SIG-M5 treated with dmso at 0.1 percent for 504 hours (cell line): Measurements from ENCODE around the gene RIMKLB.
"Not testable (repeated sequence)": the region's sequence is repeated elsewhere in the genome, so short reads cannot be mapped to it uniquely, and the experiment has no call there.

Source experiments
- DNase-seq: peaks from one replicate; lab custom pipeline; 2025; ENCODE audit not compliant: unreplicated experiment; lab: John Stamatoyannopoulos, UW

RIMKLB gene

DNA sequence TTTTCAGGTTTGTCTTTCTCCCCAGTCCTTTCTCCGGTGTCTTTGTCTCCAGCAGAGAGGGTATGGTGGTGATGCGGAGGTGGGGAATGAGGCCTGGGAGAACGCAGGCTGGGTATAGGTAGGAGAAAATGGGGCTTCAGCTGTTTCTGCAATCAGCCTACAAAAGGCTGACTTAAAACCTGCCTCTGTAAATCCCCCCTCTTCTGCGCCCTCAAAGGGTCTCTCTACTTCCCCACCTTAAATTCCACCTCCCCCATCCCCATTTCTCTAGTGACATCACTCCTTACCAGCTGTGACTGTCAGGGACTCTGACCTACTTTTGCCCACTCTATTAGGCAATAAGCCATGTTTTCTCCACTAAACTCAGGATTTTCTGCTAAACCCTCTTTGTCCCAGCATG, 8.1 kb upstream of the RIMKLB start:
- no peak for DNase-seq

DNA sequence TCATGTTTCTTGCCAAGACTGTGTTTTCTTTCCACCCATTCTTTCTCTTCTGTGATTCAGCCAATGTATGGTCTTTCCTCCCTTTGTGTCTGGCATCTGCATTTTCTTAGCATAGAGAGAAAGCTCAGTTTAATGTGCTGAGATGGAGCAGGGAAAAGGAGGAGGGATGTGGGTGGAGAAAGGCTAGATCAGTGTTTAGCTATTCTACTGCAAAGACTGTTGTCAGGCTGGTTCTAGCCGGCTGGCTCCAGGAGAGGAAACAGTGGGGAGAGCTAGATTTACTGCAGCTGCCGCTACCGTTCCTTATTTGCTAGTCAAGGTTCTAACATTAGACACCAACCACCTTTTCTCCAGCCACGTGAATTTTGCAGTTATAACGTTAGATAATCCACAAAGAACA, 5.2 kb upstream of the RIMKLB start:
- DNase-seq = no peak

DNA sequence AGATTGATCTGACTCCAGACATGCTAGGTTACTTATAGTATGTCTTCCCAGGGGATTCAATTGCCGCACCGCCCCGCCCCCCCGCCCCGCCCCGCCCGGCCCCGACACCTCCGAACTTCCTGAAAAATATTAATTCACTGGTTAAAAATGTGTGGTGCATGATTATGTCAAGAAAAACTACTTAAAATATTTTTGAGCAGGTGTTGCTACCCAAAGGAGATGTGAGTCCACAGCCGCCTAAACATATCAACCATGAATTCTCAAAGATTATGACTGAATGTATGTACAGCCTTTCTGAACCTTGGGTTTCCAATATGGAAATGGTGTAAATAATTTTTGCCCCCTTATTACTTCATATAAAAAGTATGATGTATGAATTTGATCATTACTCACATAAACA, 2.7 kb upstream of the RIMKLB start:
- DNase-seq = no peak

DNA sequence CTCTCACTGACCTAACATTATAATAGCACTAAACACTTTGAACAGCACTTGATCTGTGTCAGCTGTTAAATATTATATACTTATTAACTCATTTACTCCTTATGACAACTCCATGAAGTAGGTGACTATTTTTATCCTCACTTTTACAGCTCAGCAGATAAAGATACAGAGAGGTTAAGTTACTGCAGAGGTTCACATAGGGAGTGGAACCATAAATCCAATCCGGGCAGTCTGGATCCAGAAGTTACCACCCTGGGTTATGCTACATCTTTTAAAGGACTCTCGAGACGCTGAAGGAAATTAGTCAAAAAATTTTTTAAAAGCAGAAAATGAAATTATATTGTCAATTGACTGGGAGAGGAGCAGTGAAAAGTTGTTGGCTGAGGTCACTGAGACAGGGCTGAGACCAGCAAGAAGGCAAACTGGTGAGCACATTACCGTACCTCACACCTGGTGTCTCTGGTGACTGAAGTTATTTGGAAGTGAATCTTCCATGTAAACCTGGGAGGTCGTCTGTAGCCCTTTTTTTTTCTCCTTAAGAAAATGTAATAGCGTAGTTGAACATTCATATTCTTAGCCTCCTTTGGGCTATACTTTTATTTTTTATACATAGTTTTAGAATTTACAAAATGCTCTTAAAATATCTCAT, 1.2 kb upstream of the RIMKLB start:
- DNase-seq = no peak

DNA sequence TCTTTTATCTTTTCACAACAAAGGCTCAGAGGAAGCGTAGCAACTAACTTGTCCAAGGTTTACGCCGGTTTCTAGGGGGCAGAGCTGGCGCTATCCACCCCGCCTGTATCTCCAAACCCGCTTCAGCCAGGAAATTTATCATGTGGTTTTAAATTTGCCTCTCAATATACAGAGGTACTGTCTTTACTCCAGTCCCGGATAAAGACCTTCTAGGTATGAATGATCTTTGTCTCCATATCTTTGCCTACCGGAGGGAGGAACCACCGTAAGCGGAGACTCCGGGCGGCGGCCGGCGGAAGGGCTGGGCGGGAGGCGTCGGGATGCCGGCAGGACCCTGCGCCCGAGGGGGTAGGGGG, 693 bp upstream of the RIMKLB start:
- peak; percentile 48 for DNase-seq

DNA sequence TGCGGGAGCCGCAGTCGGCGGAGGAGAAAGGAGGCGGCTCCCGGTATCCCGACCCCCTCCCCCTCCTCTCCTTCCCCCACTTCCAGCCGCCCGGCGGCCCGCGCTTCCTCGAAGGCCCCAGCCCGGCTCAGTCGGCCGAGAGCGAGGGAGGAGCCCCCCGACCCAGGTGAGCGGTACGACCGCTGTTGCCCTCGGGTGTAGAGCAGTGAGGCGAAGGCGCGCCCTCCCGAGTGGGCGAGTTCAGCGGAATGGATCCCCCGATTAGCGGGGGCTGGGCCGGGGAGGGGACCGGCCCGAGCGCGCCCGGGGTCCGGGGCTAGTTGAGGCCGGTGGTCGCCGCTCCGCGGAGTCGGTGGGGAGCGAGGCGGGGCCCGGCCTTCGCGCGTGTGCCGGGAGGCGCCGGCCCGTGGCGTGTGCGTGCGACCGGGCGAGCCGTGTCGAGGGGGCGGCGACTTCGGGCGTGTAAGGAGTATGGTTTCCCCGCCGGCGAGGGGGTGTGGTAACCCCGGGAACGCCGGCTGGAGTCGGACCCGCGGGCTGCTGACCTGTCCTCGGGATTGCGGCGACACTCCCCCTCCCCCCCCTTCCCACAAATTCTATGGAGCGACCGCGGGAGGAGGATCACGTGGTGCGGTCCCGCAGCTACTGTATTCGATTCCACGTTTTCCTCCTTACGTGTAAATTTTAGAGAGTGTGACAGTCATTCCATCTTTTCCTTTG, 501 bp downstream of the RIMKLB start:
- peak; percentile 29 for DNase-seq

DNA sequence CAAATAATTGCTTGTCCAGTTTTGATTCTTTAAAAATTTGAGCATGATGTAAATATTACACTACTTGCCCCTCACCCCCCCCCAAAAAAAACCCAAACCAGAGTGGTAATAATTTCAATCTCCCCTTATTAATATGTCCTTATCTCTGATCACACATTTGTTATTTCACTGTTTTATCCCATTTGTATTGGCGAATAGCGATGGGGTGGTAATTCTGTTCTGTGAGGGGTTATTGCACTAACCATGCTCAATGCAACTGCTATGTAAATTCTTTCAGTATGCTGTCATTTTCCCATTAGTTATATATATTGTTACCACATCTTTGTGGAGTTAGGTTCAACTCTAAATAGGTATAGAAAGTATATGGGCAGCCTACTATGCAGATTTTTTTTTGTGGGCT, 1.1 kb downstream of the RIMKLB start:
- DNase-seq = no peak

DNA sequence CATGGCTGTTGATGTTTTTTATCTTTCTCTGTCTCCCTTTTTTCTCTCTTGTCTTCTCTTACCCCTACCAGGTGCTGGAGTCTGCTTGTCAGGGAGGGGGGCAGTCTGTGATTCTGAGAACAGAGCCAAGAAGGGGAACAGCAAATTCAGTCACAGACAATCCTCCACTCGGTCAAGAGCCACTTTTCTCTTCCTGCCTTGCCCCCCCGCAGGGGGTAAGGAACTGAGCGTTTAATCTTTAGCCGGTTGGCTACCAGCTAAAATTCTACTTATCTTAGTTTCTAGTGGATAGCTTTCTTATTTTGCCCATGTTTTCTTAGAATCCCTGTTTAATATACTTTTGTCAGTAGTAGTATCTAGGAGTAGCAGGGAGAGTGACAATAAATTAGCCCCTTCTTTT, 1.9 kb downstream of the RIMKLB start:
- no peak for DNase-seq

DNA sequence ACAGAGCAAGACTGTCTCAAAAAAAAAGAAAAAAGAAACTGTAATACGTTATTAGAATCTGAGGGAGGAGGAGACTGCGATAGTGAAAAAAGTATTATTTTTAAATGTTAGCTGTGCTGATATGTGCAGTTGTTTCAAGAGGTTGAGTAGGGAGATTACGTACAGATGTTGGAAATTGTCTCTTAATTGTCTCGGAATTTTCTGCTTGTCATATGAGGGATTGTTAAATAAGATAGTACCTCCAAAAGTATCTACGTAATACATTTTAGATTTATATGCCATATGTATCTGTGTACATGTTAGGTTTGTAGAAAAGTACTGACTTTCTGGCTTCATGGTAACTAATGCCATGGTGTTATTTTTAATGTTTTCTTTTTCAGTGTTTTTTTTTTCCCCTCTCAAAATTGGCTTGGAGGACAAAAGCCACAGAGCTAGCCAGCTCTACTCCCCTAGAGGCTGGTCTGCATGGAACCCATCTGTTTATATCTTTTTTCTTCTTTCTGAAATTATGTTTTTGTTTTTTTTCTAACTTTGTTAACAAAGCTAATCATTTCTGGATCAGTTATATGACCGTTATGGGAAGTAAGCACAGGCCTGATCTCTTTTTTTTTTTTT, 3.4 kb downstream of the RIMKLB start:
- no peak for DNase-seq

DNA sequence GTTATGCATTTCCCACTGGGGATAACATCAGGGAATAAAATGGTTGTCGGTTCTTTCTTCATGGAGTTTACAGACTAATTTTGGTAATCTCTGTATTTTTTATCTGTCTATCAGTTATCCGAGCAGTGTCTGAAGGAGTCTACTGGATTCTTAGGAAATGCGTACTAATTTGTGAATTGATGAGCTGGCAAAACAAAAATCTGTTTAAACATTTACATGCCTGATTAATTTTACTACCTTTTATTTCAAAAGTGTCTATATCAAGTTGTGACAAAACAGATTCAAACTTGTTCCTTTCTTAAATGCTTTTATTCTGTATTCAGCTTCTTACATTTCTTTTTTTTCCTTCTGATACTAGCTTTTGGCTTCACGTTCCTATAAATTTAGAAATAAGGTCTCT, 4.4 kb downstream of the RIMKLB start:
- DNase-seq = no peak

DNA sequence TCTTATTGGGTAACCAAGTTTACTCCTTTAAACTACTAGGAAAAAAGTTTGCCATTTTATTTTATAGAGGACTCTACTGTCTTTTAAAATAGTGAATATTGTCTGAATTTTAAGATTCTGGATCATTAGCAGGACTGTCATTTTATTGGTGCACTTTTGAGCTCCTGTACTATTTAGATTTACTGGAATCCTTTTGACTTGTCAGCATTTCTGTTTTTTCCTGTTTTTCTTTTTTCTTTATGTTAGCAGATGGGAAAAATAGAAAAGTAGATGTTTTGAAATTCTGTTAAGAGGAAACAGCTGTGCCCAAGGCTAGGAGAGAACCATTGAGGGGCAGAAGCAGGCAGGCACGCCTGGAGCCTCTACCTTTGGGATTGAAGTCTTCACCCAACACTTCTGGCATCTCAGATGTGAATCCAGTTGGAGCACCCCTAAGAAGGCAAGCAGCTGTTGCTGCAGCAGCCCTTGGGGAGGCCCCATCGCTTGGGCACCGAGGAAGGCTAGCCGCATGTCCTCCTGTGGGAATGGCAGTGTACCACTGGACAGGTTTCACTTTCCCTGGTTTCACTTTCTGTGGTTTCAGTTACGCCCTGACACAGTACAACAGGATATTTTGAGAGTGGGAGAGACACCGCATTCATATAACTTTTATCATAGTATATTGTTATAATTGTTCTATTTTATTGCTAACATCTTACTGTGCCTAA, 11.5 kb downstream of the RIMKLB start:
- DNase-seq = no peak

DNA sequence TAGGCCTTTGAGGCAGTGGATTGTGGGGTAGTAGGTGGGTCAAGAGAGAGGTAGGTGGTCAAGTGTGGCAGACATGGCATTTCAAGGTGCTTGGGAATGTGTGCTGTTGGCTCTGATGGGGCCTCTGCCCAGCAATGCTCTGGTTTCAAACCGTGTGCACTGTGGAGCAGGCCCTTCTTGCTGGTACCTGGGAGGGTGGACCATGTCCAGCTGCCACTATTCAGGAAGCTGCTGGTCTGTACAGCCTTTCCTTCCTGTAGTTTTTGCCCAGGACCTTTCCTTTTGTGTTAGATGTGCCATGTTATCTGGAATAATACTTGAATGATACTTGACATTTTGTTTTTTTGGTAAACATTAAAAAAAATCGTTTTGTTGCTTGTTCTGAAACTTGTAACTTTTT, 14.8 kb downstream of the RIMKLB start:
- no peak for DNase-seq

DNA sequence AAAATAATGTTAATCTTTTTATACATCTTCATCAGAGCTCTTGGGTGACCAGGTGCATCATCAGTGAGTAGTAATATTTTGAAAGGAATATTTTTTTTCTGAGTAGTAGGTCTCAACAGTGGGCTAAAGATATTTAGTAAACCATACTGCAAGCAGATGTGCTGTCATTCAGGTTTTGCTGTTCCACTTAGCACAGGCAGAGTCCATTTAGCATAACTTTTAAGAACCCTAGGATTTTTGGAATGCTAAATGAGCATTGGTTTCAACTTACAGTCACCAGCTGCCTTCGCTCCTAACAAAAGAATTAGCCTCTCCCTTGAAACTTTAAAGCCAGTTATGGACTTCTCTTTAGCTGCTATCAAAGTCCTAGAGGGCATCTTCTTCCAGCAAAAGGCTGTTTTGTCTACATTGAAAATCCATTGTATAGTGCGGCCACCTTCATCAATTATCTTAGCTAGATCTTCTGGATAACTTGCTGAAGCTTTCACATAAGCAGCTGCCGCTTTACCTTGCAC, 24.6 kb downstream of the RIMKLB start:
- no peak for DNase-seq

DNA sequence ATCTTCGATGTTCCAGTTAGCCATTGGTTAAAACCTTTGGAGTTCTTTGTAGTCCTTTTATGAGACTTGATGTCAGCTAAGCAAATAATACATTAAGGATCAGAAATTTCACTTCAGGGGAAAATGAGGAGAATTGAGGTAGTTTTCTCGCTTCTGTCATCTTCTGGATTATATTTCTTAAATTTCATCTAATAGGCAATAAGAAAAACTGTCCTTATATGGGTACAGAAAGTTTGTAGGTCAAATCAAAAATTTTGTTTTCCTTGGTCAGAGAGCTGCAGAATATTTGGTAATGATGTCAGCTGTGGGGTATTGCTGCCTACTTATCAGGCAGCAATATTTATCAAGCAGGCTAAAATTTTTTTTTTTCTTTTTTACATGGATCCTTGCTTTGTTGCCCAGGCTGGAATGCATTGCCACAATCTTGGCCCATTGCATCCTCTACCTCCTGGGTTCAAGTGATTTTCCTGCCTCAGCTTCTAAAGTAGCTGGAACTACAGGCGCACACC, 37.1 kb downstream of the RIMKLB start:
- no peak for DNase-seq

DNA sequence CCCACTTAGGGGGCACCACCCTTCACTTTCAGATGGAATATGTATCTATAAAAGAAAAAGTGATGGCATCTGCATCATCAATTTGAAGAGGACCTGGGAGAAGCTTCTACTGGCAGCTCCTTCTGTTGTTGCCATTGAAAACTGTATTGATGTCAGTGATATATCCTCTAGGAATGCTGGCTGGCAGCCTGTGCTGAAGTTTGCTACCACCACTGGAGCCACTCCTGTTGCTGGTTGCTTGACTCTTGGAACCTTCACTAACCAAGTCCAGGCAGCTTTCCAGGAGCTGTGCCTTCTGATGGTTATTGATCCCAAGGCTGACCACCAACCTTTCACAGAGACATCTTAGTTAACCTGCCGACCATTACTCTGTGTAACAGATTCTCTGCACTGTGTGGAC, 44.7 kb downstream of the RIMKLB start:
- no peak for DNase-seq

DNA sequence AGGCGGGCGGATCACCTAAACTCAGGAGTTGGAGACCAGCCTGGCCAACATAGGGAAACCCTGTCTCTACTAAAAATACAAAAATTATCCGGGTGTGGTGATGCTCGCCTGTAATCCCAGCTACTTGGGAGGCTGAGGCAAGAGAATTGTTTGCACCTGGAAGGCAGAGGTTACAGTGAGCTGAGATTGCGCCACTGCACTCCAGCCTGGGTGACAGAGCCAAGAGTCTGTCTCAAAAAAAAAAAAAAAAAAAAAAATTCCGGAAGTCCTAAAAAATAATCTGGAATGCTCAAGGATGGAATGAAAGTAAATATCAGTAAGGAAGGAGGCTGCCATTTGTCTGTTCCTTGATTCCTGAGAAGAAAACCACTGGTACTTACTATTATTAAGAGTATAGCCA, 45.3 kb downstream of the RIMKLB start:
- DNase-seq = not testable (repeated sequence)

DNA sequence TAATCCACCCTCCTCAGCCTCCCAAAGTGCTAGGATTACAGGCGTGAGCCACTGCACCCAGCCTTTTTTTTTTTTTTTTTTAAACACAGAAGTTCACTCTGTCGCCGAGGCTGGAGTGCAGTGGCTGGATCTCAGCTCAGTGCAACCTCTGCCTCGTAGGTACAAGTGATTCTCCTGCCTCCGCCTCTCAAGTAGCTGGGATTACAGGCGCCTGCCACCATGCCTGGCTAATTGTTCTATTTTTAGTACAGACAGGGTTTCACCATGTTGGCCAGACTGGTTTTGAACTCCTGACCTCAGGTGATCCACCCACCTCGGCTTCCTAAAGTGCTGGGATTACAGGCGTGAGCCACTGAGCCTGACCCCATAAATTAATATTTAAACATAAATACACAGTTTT, 47.8 kb downstream of the RIMKLB start:
- not testable (repeated sequence) for DNase-seq

DNA sequence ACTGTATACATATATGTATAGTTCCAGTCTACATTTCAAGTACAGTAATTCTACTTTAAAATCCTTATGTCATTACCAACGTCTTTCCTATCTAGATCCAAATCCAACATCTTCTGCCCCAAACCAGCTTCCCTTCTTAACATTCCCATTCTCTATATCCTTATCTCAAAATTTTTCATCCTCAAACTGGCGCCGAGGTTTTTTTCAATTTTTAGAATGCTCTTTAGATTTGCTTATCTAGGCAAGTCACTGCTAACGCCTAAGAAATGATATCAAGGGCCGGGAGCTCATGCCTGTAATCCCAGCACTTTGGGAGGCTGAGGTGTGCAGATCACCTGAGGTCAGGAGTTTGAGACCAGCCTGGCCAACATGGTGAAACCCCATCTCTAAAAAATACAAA, 48.3 kb downstream of the RIMKLB start:
- DNase-seq = no peak

DNA sequence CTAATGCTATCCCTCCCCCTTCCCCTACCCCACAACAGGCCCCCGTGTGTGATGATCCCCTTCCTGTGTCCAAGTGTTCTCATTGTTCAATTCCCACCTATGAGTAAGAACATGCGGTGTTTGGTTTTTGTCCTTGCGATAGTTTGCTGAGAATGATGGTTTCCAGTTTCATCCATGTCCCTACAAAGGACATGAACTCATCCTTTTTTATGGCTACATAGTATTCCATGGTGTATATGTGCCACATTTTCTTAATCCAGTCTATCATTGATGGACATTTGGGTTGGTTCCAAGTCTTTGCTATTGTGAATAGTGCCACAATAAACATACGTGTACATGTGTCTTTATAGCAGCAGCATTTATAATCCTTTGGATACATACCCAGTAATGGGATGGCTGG, 62.3 kb downstream of the RIMKLB start:
- not testable (repeated sequence) for DNase-seq

DNA sequence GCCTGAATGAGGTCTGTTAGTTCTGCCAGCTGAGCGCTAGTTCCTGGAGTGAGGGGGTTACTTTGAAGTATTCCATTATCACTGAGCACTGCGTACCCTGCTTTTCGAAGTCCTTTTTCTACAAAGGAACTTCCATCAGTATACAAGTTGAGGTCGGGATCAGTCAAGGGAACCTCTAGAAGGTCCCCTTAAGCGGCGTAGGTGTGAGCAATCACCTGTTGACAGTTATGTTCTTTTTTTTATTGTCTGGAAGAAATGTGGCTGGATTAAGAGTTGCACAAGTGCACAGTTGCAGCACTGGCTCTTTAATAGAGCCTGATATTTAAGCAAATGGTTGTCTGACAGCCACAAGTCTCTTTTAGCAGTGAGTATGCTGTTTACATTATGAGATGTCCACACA, 64.9 kb downstream of the RIMKLB start:
- not testable (repeated sequence) for DNase-seq

DNA sequence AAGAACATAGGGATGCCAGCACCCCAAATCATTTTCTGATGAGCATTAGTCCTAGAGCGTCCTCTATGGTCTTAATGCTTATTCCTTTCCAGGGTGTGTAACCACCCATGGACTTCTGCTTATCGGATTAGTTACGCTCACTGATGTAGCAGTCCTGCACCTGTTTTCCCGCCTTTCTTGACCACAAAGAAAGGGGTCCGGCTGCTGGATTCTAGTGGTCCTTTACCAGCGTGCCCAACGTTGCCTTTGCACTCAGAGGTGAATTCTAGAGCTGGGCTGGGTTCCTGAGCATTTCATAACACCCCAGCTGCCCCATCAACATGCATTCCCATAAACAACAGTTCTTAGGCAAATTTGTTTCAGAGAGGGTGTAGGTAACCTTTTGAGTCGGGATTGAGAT, 68.3 kb downstream of the RIMKLB start:
- DNase-seq = not testable (repeated sequence)

DNA sequence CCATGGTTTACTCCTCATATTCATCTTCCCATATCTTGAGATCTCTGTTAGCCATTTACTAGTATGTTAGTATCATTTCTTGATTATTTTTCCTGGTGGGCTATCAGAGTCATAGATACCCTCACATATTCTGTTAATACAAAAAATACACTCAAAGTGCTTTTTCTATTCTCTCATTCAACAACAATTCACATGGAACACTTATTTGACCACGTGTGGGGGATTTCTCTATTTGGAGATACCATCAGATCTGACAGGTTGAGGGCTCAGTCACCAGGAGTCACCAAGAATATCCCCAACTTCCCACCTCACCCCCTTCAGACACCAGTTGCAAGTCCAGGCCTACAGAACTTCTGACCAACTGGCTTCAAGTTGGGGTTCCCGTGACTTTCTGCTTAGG, 72.7 kb downstream of the RIMKLB start:
- DNase-seq = no peak
